HepG2 (cell line): Measurements from ENCODE around the gene DPP6. TPM values are rescaled to one million over a fixed set of nuclear protein-coding genes. Genes with fewer than 3 reads are reported as not detected.

Experiments
- ATAC-seq: fragments of 200-7000 bp; cut with Tn5 transposase; 3 replicates; pipeline ENCODE4 v1.9.1; 2020; ENCODE audit warnings: mild to moderate bottlenecking, moderate library complexity
- BruUV-seq: library from RNA; stranded (reverse); fragments of 400-500 nt; replicated peaks from 2 replicates; lab custom pipeline; 2021; lab: Mats Ljungman, UMichigan
- CTCF ChIA-PET: fragments of 300-600 bp; formaldehyde crosslinking; extraction: SDS; loops from one replicate; lab custom pipeline; 2021; ENCODE audit warnings: low total read pairs, inconsistent platforms, low intra/inter-chr PET ratio; lab: Yijun Ruan, JAX
- POLR2A ChIA-PET: fragments of 350-600 bp; sonication (Branson Sonifier 250); formaldehyde crosslinking; loops from one replicate; lab custom pipeline; 2020; ENCODE audit warnings: antibody characterized with exemption, inconsistent platforms; lab: Yijun Ruan, JAX
- DNase-seq: peaks from one replicate; pipeline ENCODE4 v3.0.0-alpha.2; 2015; ENCODE audit warnings: low spot score
- FAIRE-seq: peaks from 3 replicates; lab custom pipeline; 2011; peaks lifted over from hg19 to GRCh38; lab: Jason Lieb, UNC
- H2AFZ ChIP-seq: one replicate; pipeline ENCODE4 v1.6.1; 2011; ENCODE audit warnings: low read length, inconsistent platforms
- H3K27ac ChIP-seq: fragments of 300-600 bp; 3 replicates; pipeline ENCODE4 v1.8.0; 2011; ENCODE audit warnings: mixed run types, mild to moderate bottlenecking, mixed read lengths, low read length, inconsistent platforms; ENCODE audit not compliant: insufficient read depth; ENCODE audit errors: extremely low read length
- H3K27me3 ChIP-seq, 2 experiments: fragments of 200-600 bp in 1 of 2; 2 replicates in 1 of 2; 3 replicates in 1 of 2; pipeline versions ENCODE4 v1.6.0 to v1.8.0; 2011; ENCODE audit warnings: low read length in 2 of 2, mild to moderate bottlenecking in 2 of 2, moderate library complexity in 2 of 2, inconsistent platforms in 1 of 2; ENCODE audit not compliant: insufficient read depth in 2 of 2, control insufficient read depth in 1 of 2
- H3K36me3 ChIP-seq, 2 experiments: fragments of 200-600 bp in 1 of 2; replicated peaks in 1 of 2; 2 replicates in 1 of 2; 3 replicates in 1 of 2; pipeline versions ENCODE4 v1.5.1 to v1.8.0; 2011; ENCODE audit warnings: low read length in 2 of 2, inconsistent platforms in 1 of 2; ENCODE audit not compliant: insufficient read depth in 2 of 2, control insufficient read depth in 1 of 2
- H3K4me1 ChIP-seq: 2 replicates; pipeline ENCODE4 v1.5.1; 2012; ENCODE audit warnings: low read length, inconsistent platforms; ENCODE audit not compliant: insufficient read depth
- H3K4me2 ChIP-seq: 2 replicates; pipeline ENCODE4 v1.6.0; 2011; ENCODE audit warnings: low read depth, low read length, inconsistent platforms
- H3K4me3 ChIP-seq, 3 experiments: fragments of 200-600 bp in 1 of 3; sonication (generic), shearing (Covaris generic) in 1 of 3; replicated peaks in 1 of 3; 2 replicates each; pipeline ENCODE4 v1.5.1; 2011 to 2016; ENCODE audit warnings: low read length in 3 of 3, inconsistent platforms in 2 of 3, low read depth in 2 of 3, mild to moderate bottlenecking in 2 of 3, control low read depth in 1 of 3, mixed read lengths in 1 of 3; ENCODE audit not compliant: insufficient read depth in 1 of 3
- H3K79me2 ChIP-seq: one replicate; pipeline ENCODE4 v1.6.1; 2011; ENCODE audit warnings: low read length, inconsistent platforms; ENCODE audit not compliant: insufficient read depth
- H3K9ac ChIP-seq: 2 replicates; pipeline ENCODE4 v1.6.0; 2011; ENCODE audit warnings: mild to moderate bottlenecking, low read depth, low read length, inconsistent platforms; ENCODE audit not compliant: insufficient read depth
- H3K9me3 ChIP-seq: 2 replicates; pipeline ENCODE4 v1.5.1; 2012; ENCODE audit warnings: mild to moderate bottlenecking, low read length
- H4K20me1 ChIP-seq: 2 replicates; pipeline ENCODE4 v1.6.0; 2011; ENCODE audit warnings: inconsistent platforms, mild to moderate bottlenecking, low read length, moderate library complexity; ENCODE audit not compliant: insufficient read depth
- CBX5 ChIP-seq: sonication (generic); formaldehyde crosslinking; IDR thresholded peaks from 2 replicates; pipeline ENCODE4 v1.4.0; 2020; ENCODE audit warnings: missing genetic modification reagents, borderline replicate concordance
- FLYWCH1 ChIP-seq: sonication (generic); formaldehyde crosslinking; IDR thresholded peaks from 2 replicates; pipeline ENCODE4 v1.8.1; 2023; ENCODE audit warnings: mild to moderate bottlenecking, missing genetic modification reagents
- HDAC2 ChIP-seq: sonication (generic); formaldehyde crosslinking; IDR thresholded peaks from 2 replicates; pipeline ENCODE4 v1.4.0; 2020; ENCODE audit warnings: missing genetic modification reagents
- HES4 ChIP-seq: sonication (generic); formaldehyde crosslinking; IDR thresholded peaks from 2 replicates; pipeline ENCODE4 v1.9.0; 2021; ENCODE audit warnings: mild to moderate bottlenecking, missing genetic modification reagents, borderline replicate concordance
- MAX ChIP-seq: IDR thresholded peaks from 2 replicates; pipeline ENCODE4 v1.6.1; 2012; ENCODE audit warnings: inconsistent platforms
- MTF2 ChIP-seq: sonication (generic); formaldehyde crosslinking; IDR thresholded peaks from 2 replicates; pipeline ENCODE4 v1.5.0; 2020; ENCODE audit warnings: missing genetic modification reagents, borderline replicate concordance
- PBX3 ChIP-seq: sonication (generic); formaldehyde crosslinking; IDR thresholded peaks from 2 replicates; pipeline ENCODE4 v1.8.1; 2023; ENCODE audit warnings: missing genetic modification reagents, inconsistent platforms, borderline replicate concordance
- RFX1 ChIP-seq: fragments of 450-650 bp; IDR thresholded peaks from 2 replicates; pipeline ENCODE4 v1.6.1; 2017
- SAP130 ChIP-seq: IDR thresholded peaks from 2 replicates; pipeline ENCODE4 v1.6.1; 2016; ENCODE audit warnings: low read depth
- SOX5 ChIP-seq: IDR thresholded peaks from 2 replicates; pipeline ENCODE4 v1.6.1; 2016; ENCODE audit warnings: borderline replicate concordance
- SP1 ChIP-seq, 2 experiments: fragments of 450-650 bp in 1 of 2; sonication (generic) in 1 of 2; formaldehyde crosslinking in 1 of 2; IDR thresholded peaks; 2 replicates each; pipeline versions ENCODE4 v1.4.0 to v1.6.1; 2016 to 2020; ENCODE audit warnings: missing genetic modification reagents in 1 of 2
- SP4 ChIP-seq: sonication (generic); formaldehyde crosslinking; IDR thresholded peaks from 2 replicates; pipeline ENCODE4 v1.8.1; 2023; ENCODE audit warnings: mild to moderate bottlenecking, missing genetic modification reagents
- ZMYM3 ChIP-seq: sonication (generic); formaldehyde crosslinking; IDR thresholded peaks from 2 replicates; pipeline ENCODE4 v1.5.1; 2020; ENCODE audit warnings: mild to moderate bottlenecking, missing genetic modification reagents
- ZNF350 ChIP-seq: sonication (generic); formaldehyde crosslinking; IDR thresholded peaks from 2 replicates; pipeline ENCODE4 v1.4.0; 2020; ENCODE audit warnings: mild to moderate bottlenecking, low read depth, missing genetic modification reagents, borderline replicate concordance
- ZNF616 ChIP-seq: sonication (generic); formaldehyde crosslinking; IDR thresholded peaks from 2 replicates; pipeline ENCODE4 v1.5.0; 2020; ENCODE audit warnings: low read depth, mild to moderate bottlenecking, missing genetic modification reagents
- ZNF747 ChIP-seq: sonication (generic); formaldehyde crosslinking; IDR thresholded peaks from 2 replicates; pipeline ENCODE4 v1.8.1; 2023; ENCODE audit warnings: missing genetic modification reagents, mild to moderate bottlenecking, borderline replicate concordance
- ZNF816 ChIP-seq: sonication (generic); formaldehyde crosslinking; IDR thresholded peaks from 2 replicates; pipeline ENCODE4 v1.8.0; 2022; ENCODE audit warnings: missing genetic modification reagents, mild to moderate bottlenecking, borderline replicate concordance
- ZNF883 ChIP-seq: sonication (generic); formaldehyde crosslinking; IDR thresholded peaks from 2 replicates; pipeline ENCODE4 v1.5.1; 2020; ENCODE audit warnings: mild to moderate bottlenecking, missing genetic modification reagents; ENCODE audit errors: not compliant biosample characterization
- whole genome bisulfite sequencing: methylation state at CpG from one replicate; pipeline ENCODE4 v1.1.6; 2017; ENCODE audit warnings: low lambda C conversion rate; 5-methylcytosine and 5-hydroxymethylcytosine counted together
- in situ Hi-C: cut with HindIII; loops from 2 replicates; pipeline ENCODE4 v1.10.0; 2017; ENCODE audit warnings: low pct_unique_long_range_greater_than_20kb; ENCODE audit not compliant: extremely low pct_ligation_motif_present
- intact Hi-C: fragments of 100-400 bp; cut with micrococcal nuclease; formaldehyde crosslinking; loops from one replicate; pipeline ENCODE4 v1.10.0; 2022; ENCODE audit not compliant: unreplicated experiment
- polyA plus RNA-seq, 8 experiments: library from polyadenylated mRNA; depleted of rRNA in 3 of 8; stranded (reverse) in 7 of 8; unstranded in 1 of 8; fragments of >200 nt; fragmentation: Illumina TruSeq in 4 of 8; extraction: Trizol in 4 of 8; gene quantifications; 2 replicates each; pipeline versions ENCODE4 v1.2.1 to v1.2.3, GENCODE V29; 2011 to 2016; ENCODE audit warnings: low read depth in 4 of 8, missing spikeins in 1 of 8, mixed read lengths in 1 of 8; ENCODE audit not compliant: insufficient read depth in 1 of 8
- total RNA-seq, 5 experiments: library from RNA; depleted of rRNA; stranded (reverse); fragments of >200 nt; fragmentation: Illumina TruSeq; extraction: Trizol; gene quantifications; 2 replicates each; pipeline ENCODE4 v1.2.3, GENCODE V29; 2016; ENCODE audit warnings: low read depth in 1 of 5
- TF ChIP-seq, protein P1 (sequence below): sonication (generic); formaldehyde crosslinking; IDR thresholded peaks from 2 replicates; pipeline ENCODE4 v1.5.0; 2020; ENCODE audit warnings: mild to moderate bottlenecking, missing genetic modification reagents
- TF ChIP-seq, protein P2 (sequence below): sonication (generic); formaldehyde crosslinking; IDR thresholded peaks from 2 replicates; pipeline ENCODE4 v1.8.0; 2023; ENCODE audit warnings: mild to moderate bottlenecking, missing genetic modification reagents

The DPP6 gene
- total and polyA plus RNA-seq, 2 of the 13 experiments (the other 11 are each of a cell fraction or from before 2014, with no cell fraction given): not detected

GRCh38 chr7:154916856-154917807 lies 864.9 kb downstream of the DPP6 start (continued):
- TF ChIP-seq PBX3 (CRISPR knock-in tag) (no peak), HES4 (CRISPR knock-in tag) (no peak), ZNF616 (no peak), ZNF883 (no peak), ZNF350 (no peak)

DNA sequence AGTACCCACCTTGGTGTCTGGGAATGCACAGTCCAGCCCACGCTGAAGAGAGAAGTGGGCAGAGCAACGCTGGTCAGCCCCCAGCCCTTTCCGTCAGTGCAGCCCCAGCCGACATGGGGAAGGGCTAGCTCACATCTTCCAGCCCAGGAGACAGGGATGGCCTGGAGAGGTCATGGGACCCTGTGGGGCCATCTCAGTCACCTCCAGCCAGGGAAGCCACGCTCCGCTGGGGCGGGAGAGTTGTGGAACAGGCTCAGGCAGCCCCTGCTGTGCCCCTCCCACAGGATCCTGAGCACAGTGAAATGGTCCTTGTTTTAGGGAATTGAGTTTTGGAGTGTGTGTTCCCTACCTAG lies 865.6 kb downstream of the DPP6 start:
- no peak overlapping the region for H3K4me3 ChIP-seq
- no peak overlapping the region for H2AFZ ChIP-seq
- no peak overlapping the region for H3K9ac ChIP-seq
- intact Hi-C loops: no loop called here
- no peak overlapping the region for H3K27ac ChIP-seq
- H4K20me1 ChIP-seq: no peaks in the 10 kb centered on the region
- in situ Hi-C loops: no loop called here
- peaks cover 2 to 27% of the 10 kb centered on the region in 2 experiments; a peak in 4 of 5 replicates for H3K27me3 ChIP-seq
- ChIA-PET CTCF (no interaction called here), POLR2A (no interaction called here)
- H3K9me3 ChIP-seq: no peaks in the 10 kb centered on the region
- H3K79me2 ChIP-seq: no peaks in the 10 kb centered on the region
- H3K4me2 ChIP-seq: no peak overlapping the region
- BruUV-seq: no TSS peak
- DNase-seq (no peak), FAIRE-seq (no peak), ATAC-seq (no peak)
- no CpG with 5 or more reads among the region's 7 CpGs for WGBS
- H3K4me1 ChIP-seq: peaks cover 8% of the 10 kb centered on the region
- no peaks in the 10 kb centered on the region for H3K36me3 ChIP-seq
- no peak for TF ChIP-seq CBX5
- no peak for TF ChIP-seq ZNF747 (CRISPR knock-in tag)
- TF ChIP-seq, protein P1, sequence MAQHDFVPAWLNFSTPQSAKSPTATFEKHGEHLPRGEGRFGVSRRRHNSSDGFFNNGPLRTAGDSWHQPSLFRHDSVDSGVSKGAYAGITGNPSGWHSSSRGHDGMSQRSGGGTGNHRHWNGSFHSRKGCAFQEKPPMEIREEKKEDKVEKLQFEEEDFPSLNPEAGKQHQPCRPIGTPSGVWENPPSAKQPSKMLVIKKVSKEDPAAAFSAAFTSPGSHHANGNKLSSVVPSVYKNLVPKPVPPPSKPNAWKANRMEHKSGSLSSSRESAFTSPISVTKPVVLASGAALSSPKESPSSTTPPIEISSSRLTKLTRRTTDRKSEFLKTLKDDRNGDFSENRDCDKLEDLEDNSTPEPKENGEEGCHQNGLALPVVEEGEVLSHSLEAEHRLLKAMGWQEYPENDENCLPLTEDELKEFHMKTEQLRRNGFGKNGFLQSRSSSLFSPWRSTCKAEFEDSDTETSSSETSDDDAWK (CRISPR knock-in tag): no peak
- no peak for TF ChIP-seq SP1 (IDR thresholded peaks at IDR 0.05)
- no peak for TF ChIP-seq SP1 (CRISPR knock-in tag; IDR thresholded peaks at IDR 0.05)
- TF ChIP-seq ZNF816 (CRISPR knock-in tag): no peak
- TF ChIP-seq HDAC2: no peak
- TF ChIP-seq MAX: no peak
- no peak for TF ChIP-seq SOX5 (CRISPR knock-in tag)
- TF ChIP-seq FLYWCH1 (CRISPR knock-in tag): no peak
- no peak for TF ChIP-seq SP4 (CRISPR knock-in tag)
- no peak for TF ChIP-seq SAP130
- no peak for TF ChIP-seq ZMYM3 (CRISPR knock-in tag)
- TF ChIP-seq, protein P2, sequence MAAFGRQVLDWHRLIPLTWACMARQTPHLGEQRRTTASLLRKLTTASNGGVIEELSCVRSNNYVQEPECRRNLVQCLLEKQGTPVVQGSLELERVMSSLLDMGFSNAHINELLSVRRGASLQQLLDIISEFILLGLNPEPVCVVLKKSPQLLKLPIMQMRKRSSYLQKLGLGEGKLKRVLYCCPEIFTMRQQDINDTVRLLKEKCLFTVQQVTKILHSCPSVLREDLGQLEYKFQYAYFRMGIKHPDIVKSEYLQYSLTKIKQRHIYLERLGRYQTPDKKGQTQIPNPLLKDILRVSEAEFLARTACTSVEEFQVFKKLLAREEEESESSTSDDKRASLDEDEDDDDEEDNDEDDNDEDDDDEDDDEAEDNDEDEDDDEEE (CRISPR knock-in tag): no peak
- no peak for TF ChIP-seq RFX1
- TF ChIP-seq MTF2 (CRISPR knock-in tag): no peak
